GM12864 (cell line): ENCODE data around the gene ADORA2B.

Experiments
- DNase-seq: peaks from one replicate; pipeline ENCODE4 v3.0.0-alpha.2; 2011; ENCODE audit warnings: low read depth
- H3K4me3 ChIP-seq: 2 replicates; pipeline ENCODE4 v1.5.1; 2011; ENCODE audit warnings: mild to moderate bottlenecking, low read depth, low read length, control low read depth
- TF ChIP-seq, protein P1 (sequence below): IDR thresholded peaks from 2 replicates; pipeline ENCODE4 v1.5.1; 2011; ENCODE audit warnings: low read depth, mild to moderate bottlenecking, moderate library complexity, low read length, control low read depth, inconsistent platforms; ENCODE audit errors: missing control alignments

Gene ADORA2B

GRCh38 chr17:16023881-16024280 is 79.0 kb downstream of the ADORA2B start:
- H3K4me3 ChIP-seq = no peak overlapping the region
- TF ChIP-seq, protein P1, sequence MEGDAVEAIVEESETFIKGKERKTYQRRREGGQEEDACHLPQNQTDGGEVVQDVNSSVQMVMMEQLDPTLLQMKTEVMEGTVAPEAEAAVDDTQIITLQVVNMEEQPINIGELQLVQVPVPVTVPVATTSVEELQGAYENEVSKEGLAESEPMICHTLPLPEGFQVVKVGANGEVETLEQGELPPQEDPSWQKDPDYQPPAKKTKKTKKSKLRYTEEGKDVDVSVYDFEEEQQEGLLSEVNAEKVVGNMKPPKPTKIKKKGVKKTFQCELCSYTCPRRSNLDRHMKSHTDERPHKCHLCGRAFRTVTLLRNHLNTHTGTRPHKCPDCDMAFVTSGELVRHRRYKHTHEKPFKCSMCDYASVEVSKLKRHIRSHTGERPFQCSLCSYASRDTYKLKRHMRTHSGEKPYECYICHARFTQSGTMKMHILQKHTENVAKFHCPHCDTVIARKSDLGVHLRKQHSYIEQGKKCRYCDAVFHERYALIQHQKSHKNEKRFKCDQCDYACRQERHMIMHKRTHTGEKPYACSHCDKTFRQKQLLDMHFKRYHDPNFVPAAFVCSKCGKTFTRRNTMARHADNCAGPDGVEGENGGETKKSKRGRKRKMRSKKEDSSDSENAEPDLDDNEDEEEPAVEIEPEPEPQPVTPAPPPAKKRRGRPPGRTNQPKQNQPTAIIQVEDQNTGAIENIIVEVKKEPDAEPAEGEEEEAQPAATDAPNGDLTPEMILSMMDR = no peak
- no peak for DNase-seq

DNA sequence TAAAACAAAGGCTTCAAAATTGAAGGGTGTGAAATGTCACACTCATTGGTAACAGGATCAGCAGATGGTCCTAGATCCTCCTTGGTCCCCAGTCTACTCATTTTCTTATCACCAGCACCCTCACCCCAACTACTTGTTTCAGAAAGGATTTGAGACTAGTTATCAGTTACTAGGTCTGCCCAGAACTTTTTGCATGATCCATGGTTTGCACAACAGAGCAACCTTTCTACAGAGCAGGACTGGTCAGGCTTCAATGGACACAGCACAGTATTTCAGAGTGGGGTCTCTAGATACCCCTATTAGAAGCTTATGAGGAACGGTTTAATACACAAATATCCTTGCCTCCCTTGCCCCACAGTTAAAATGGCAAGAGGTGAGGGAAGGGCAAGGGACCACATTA is 80.3 kb downstream of the ADORA2B start:
- TF ChIP-seq, protein P1 = no peak
- no peak overlapping the region for H3K4me3 ChIP-seq
- DNase-seq = no peak
